Posterior vena cava (tissue), 2 donors: ENCODE results near the gene WWOX. TPM values are rescaled to one million over a fixed set of nuclear protein-coding genes. Genes with fewer than 3 reads are reported as not detected.

Experiments
- DNase-seq: peaks from one replicate; pipeline ENCODE4 v3.0.0-alpha.2; 2020; ENCODE audit warnings: low spot score
- intact Hi-C, 2 donors: fragments of 100-400 bp; cut with DNase I; formaldehyde crosslinking; loops; one replicate each; pipeline versions ENCODE4 v1.14.1 to v1.14.2; 2022 to 2023
- total RNA-seq, 2 donors: library from RNA; stranded (reverse); fragmentation: NEBNext Ultra II Directional; extraction: Animal tissue kit (Norgen Biotek cat#: 25700); gene quantifications; one replicate each; pipeline ENCODE4 v1.2.1, GENCODE V29; 2021
- donor health status: DM: yes; HTN: yes; CAD: no.
- donor health status: DM: yes; HTN: yes; CAD: no.

The WWOX gene
- total RNA-seq, 2 donors from 2014 or later = 12.5 to 16.9 TPM

DNA sequence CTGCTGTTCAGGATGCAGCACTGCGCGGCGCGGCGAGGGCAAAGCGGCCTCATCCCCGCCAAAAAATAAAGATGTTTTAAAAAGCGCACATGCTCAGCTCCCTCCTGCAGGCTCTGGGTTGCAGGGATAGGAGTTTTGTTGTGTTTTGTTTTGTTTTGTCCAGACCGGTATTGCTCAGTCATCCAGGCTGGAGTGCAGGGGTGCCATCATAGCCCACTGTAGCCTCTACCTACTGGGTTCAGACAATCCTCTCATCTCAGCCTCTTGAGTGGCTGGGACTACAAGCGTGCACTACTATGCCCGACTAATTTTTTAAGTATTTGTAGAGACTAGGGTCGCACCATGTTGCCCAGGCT, 636 bp downstream of the WWOX start:
- DNase-seq = no peak
- intact Hi-C loops = no loop called here

DNA sequence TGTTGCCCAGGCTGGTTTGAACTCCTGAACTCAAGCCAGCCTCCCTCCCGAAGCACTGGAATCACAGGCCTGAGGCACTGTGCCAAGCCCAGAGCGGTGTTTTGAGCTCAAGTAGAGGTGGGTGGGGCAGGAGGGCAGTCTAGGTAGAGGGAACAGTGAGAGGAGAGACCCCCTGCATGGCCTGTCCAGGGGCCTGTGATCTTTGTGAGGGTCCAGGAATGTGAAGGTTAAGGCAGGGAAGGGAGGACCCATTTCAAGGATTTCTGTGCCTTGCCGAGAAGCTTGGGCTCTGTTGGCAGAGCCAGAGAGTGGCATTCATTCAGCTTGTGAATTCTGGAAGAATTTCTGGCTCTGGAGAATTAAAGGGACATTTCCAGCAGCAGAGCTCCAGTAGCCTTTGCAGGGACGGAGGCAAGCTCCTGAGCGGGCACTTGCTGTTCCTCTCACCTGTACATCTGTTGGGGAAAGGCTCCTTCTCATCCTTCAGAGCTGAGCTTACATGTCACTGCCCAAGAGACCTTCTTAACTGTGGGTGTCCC, 2.7 kb downstream of the WWOX start:
- DNase-seq = no peak
- intact Hi-C loops = no loop called here

DNA sequence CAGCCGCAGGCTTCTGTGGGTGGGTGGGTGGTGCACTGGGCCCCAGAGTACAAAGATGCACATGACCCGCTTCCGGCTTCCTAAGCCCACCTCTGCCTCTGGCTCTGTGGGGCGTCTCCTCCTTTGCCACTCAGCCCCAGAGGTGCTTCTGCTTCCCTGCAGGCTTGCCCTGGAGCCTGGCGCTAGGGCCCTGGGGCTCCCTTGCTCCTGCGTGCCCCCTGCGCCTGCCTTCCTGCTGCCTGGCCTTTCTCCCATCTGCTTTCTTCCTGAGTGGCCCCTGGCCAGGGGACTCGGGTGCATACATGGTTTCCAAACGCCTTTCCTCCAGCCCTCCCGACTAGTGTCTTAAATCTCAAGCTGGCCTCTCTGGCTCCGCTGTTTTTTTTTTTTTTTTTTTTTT, 3.4 kb downstream of the WWOX start:
- intact Hi-C loops = no loop called here
- DNase-seq = no peak

DNA sequence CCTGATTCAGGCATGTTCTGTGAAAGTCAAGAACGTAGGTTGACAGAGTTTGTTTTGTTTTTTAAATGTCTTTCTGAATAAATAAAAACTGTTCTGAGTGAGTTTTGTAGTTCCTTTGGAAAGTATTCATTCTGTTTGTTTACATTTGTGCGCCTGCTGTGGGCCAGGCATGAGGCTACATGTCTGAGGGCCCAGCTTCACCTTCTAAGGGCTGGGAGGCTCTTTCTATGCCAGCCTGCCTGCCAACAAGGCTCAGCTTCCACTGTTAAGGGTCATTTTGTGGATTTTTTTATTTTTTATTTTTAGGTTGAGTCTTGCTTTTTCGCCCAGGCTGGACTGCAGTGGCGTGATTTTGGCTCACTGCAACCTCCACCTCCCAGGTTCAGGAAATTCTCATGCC, 6.1 kb downstream of the WWOX start:
- DNase-seq = no peak
- intact Hi-C loops = no loop called here

DNA sequence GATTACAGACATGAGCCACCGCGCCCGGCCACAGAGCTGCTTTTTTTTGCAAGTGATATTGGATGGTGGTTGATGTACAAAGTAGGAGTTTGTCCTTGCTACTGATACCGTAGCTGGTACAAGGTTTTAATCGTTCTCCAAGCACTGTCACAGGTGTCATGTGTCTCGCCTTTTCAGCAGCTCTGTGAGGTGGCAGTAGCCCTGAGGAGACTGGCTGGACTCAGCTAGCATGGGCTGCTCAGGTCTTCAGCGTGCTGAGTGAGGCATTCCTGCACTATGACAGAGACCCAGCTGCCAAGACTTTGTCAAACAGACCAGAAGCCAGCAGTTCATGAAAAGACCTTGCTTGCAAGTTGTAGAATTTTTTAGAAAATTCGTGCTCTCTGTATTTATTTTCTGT, 7.2 kb downstream of the WWOX start:
- no peak for DNase-seq
- intact Hi-C loops = no loop called here

DNA sequence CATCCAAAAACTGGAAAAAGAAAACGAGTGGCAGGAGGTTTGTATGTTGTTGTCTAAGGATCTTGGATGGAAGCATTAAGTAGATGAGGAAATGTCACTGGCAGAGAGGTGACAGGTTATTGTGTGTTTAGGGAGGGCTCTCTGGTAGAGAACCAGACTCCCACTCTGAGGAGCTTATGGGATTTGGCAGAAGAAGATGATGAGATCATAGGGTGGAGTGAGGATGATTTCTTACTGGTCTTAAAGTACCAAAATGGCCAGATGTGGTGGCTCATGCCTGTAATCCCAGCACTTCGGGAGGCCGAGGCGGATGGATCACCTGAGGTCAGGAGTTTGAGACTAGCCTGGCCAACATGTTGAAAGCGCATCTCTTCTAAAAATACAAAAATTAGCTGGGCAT, 9.0 kb downstream of the WWOX start:
- DNase-seq = no peak
- intact Hi-C loops = no loop called here

DNA sequence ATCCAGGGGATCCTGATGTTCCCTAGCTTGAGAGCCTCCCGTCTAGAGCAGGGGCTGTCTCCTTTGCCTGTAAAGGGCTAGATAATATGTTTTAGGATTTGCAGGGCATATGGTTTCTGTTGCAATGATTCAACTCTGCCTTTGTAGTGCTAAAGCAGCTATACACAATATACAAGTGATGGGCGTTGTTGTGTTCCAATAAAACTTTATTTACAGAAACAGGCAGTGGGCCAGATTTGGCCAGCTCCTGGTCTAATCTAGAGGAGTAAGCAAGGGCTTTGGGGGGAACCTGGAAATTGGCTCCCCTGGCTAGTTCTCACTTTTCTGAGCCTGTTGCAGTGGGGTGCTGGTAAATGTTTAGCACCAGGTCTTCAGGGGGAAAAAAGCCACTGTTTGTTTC, 13.8 kb downstream of the WWOX start:
- DNase-seq = no peak
- intact Hi-C loops = no loop called here

DNA sequence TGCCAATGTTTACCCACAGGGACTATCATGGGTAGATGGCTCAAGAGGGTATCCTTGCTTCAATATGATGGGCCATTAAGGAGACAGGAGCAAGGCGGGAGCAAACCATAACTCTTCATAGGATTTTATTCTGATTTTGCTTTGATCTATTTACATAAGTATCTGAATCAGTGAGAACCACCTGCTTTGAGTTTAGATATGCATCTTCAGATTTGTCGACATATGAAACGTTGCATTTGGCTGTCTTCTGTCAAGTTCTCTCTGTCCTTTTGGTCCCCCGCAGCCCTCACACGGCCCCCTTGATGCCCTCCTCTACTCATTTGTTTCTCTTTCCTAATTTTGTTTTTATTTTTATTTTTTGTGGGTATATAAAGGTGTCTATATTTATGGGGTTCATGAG, 16.2 kb downstream of the WWOX start:
- intact Hi-C loops = no loop called here

DNA sequence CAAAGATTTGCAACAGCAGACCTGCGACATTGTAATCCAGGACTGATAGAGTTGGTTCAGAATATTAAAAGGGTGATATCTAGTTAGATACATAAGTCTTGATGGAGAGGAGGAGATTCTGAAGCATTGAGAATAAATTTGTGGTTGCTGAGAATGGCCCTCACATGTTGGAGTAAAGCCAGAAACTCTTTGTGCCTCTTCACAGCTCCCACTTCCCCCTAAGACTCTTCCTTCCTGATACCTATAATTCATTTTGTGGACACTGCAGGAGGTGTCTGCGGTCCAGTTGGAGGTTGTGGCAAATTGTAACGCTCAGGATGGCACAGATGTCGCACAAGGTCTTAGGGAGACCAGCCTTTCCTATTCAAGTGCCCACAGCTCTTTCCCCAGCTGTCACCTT, 17.5 kb downstream of the WWOX start:
- DNase-seq = no peak
- intact Hi-C loops = no loop called here

More for the DNA sequence above, 16.2 kb downstream of the WWOX start:
- DNase-seq = no peak

DNA sequence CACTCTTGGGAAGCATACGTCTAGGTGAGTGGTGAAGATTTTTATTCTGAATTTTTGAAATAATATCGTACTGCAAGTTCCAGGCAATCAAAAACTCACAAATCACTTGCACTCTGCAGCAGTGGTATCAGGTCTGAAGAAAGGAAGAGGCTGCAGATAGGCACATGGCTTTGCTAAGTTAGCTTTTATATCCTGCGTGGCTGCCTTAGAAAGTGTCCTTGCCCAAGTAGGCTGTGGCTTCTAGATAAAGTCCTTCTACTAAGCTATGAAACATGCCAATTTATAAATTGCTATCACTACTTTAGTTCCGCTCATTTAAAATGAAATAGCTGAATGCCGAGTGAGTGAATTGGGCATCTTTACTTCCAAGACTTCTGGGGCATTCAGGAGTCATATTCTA, 17.9 kb downstream of the WWOX start:
- intact Hi-C loops = no loop called here

DNA sequence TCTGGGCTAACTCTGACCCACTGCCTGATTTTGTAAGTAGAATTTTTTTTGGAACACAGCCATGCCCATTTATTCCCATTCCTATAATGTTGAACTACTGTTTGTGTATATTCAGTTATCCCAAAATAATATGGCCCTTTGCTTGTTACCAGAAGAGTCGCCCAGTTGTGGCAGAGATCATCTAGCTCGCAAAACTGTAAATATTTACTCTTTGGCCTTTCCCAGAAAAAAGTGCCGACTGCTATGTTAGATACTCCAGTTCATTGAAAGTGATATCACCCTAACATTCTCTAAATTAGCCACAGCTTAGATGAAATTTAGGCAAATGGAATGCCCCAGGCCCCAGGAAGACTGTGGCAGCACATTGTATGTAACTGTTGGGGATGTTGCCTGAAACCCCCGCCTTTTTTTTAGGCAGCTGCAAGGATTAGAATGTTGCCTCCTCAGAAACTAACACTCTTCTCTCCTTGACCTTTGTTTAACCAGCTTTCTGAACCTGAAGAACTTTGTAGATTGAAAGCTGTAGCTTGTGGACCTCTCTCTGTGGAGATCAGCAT, 19.1 kb downstream of the WWOX start:
- DNase-seq = no peak
- intact Hi-C loops = no loop called here

More for the DNA sequence above, 17.9 kb downstream of the WWOX start:
- DNase-seq = no peak

DNA sequence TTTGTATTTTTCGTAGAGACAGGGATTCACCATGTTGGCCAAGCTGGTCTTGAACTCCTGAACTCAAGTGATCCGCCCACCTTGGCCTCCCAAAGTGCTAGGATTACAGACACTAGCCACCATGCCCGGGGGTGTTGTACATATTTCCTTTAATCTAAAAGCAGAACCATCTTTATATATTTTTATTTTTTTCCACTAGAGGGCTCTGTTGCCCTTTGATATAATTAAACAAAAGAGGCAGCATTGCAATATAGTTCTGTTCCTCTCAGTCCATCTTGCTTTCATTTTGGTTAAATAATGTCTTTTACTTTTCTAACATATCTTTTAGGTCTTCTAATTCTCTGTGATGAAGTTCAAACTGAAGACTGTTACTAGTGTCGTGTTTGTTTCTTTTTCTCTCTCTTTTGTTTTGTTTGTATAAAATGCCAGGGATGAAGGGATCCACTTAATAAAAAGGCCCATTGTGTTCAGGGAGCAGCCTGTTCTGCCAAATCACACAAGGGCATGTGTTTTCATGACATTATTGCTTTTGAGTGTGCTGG, 23.4 kb downstream of the WWOX start:
- intact Hi-C loops = loop anchor here in 1 of 2 donors (5.0 kb wide), 1 partner anchor 109 kb away; no protein-coding TSS in a partner anchor
- DNase-seq = no peak

DNA sequence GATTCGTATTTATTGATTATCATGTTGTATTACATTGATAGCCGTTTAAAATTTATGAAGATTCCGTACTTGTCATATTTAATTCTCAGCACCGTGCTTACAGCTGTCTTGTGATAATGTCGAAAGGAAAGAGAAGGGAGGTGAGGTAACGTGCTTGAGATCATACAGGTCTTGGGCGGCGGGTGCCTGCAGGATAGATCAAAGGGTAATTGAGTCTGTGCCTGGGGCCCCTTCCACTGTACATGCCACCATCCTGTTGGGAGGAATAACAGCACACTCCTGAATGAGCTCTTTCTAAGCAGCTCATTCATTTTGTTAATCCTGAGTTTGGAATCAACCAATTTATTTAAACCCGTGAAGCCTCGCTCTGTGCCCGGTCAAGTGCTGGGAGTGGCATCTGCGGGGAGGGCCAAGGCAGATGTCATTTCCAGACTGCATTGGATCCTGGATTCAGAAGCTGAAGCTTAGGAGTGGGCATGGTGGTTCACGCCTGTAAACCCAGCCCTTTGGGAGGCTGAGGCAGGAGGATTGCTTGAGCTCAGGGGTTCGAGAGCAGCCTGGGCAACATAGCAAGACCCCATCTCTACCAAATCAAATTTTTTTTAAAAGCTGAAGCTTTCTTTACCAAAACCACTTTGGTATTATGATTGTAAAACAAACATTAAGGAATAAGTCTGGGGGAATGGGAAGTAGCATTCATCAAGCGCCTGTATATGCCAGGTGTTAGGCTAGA, 25.8 kb downstream of the WWOX start:
- intact Hi-C loops = no loop called here
- DNase-seq = no peak

DNA sequence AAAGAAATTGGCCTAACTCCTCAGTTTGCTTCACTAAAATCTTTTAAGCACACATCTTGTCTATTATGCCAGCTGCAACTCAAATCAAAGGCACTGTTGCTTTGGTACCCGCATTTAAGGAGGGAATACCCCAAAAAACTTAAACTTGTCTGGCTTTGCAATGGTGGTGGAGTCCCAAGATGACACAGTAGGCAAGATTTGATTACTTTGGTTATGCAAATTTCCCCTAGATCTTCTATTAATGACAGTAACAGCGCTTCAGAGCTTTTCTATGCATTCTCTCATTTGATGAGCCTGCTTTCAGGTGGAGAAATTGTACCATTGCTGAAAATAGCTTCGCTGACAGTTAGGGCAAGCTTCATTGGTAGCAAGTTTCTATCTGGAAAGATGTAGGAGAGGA, 27.2 kb downstream of the WWOX start:
- intact Hi-C loops = loop anchor here in 1 of 2 donors (2.0 kb wide), 1 partner anchor 100 kb away; no protein-coding TSS in a partner anchor
- no peak for DNase-seq

DNA sequence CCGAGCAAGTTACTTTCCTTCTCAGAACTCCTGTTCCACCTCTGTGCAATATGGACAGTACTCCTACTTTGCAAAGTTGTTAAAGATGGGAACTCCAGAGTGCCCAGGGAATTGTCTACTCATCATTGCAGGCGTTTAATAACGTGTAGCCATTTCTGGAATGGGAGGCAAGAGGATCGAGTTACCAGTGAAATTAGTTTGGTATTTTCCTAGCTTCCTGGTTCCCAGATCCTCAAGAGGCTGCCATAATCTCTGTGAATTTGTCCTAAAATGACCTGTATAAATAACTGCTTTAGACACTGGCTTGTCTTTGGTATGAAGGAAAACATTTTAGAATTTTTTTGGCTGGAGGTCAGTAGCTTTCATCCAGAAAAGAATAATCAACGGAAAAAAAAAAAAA, 27.7 kb downstream of the WWOX start:
- no peak for DNase-seq
- intact Hi-C loops = loop anchor here in 1 of 2 donors (2.0 kb wide), 1 partner anchor 100 kb away; no protein-coding TSS in a partner anchor

DNA sequence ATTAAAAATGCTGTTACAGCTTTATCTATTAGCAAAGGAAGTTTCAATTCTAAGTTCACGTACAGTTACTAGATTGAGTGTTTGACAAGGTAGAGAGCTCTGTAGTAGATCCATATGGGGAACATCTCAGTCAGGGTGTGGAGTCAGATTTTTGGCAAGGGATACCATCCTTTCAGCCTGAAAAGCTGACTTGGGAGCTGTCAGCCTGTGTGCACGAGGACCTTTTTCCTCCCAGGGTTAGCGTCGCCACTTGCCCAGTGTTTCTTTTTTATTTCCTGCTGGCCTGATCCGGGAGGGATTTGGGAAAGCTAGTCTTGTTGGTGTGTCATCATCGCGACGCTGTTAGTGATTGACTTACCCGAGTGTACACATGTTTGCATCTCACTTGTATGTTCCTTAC, 29.5 kb downstream of the WWOX start:
- DNase-seq = no peak
- intact Hi-C loops = no loop called here

DNA sequence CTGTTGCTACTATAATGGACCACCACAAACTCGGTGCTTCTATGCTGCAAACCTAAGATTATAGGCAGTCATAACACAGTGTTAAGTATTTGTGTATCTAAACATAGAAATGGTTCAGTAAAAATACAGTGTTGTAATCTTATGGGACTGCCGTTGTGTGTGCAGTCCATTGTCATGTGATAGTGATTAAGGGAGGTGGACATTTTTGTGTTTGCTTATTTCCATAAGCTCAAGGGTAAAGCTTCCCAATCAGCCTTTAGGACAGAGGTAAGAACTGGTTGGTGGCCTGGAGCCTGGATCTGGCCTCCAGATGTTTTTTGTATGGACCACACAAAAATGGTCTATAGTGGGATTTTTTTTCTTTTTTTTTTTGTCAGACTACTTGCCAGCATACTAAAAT, 29.9 kb downstream of the WWOX start:
- DNase-seq = no peak
- intact Hi-C loops = no loop called here

DNA sequence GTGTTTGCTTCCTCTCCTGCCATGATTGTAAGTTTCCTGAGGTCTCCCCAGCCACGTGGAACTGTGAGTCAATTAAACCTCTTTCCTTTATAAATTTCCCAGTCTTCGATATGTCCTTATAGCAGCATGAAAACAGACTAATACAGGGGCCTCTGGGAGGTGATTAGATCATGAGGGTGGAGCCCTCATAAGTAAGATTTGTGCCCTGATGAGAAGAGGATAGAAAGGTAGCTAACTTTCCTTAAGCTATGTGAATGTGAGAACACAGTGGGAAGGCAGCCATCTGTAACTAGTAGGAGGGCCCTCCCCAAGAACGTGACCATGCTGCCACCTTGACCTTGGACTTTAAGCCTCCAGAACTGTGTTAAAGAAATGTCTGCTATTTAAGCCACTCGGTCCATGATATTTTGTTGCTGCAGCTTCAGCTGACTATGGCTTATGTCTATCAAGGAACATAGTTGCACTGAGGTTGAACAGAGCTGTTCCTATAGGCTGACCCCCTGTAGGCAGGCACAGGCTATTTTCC, 30.7 kb downstream of the WWOX start:
- intact Hi-C loops = no loop called here
- DNase-seq = no peak

DNA sequence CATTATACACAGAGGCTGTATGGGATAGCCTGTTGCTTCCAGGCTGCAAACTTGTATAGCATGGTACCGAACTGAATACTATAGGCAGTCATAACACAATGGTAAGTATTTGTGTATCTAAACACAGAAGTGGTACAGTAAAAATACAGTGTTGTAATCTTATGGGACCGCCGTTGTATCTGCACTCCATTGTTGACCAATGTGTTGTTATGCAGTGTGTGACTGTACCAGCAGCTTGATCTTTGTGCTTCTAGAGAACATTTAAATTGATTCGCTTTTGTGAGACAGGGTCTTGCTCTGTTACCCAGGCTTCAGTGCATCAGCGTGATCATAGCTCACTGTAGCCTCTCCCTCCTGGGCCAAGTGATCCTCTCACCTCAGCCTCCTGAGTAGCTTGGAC, 31.5 kb downstream of the WWOX start:
- DNase-seq = no peak
- intact Hi-C loops = no loop called here

DNA sequence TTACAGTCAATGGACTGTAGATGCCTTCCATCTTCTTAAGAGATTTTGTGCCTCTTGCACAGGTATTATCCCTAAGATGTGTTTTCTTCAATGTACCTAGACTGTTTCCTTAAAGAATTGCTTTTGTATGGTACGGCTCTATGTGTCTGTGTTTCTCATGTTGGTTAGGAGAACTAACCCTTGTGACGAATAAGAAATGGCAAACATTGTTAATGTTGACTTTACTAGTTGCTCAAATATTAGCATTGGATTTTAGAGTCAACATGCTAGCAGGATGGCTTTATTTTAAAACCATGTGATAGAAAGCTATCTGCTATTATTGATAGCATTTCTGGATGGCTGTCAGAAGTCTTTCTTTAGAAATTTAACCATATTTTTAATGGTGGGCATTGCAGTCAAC, 34.5 kb downstream of the WWOX start:
- intact Hi-C loops = no loop called here
- DNase-seq = no peak
